Mesenchymal stem cell (in vitro differentiated cells and primary cell): ENCODE measurements around the gene ADISSP.
"Not testable (repeated sequence)": the region's sequence is repeated elsewhere in the genome, so short reads cannot be mapped to it uniquely, and the experiment has no call there.

Experiments
- DNase-seq: peaks from one replicate; pipeline ENCODE4 v3.0.0-alpha.2; 2013
- H2AFZ ChIP-seq: one replicate; pipeline ENCODE4 v1.6.1; 2013; ENCODE audit warnings: low read depth, mild to moderate bottlenecking, control low read depth, inconsistent platforms, low read length, moderate library complexity
- H2AK5ac ChIP-seq: 2 replicates; pipeline ENCODE4 v1.6.1; 2013; ENCODE audit warnings: low read length, moderate library complexity, mild to moderate bottlenecking, inconsistent platforms; ENCODE audit not compliant: severe bottlenecking
- H2BK120ac ChIP-seq: one replicate; pipeline ENCODE4 v1.6.1; 2013; ENCODE audit warnings: low read depth, mild to moderate bottlenecking, inconsistent platforms, low read length, moderate library complexity
- H2BK12ac ChIP-seq, 2 experiments: one replicate each; pipeline ENCODE4 v1.6.1; 2013; ENCODE audit warnings: inconsistent platforms in 2 of 2, low read length in 2 of 2, mild to moderate bottlenecking in 2 of 2, moderate library complexity in 2 of 2, control low read depth in 1 of 2
- H2BK15ac ChIP-seq: one replicate; pipeline ENCODE4 v1.6.1; 2013; ENCODE audit warnings: mild to moderate bottlenecking, low read depth, inconsistent platforms; ENCODE audit not compliant: poor library complexity, severe bottlenecking
- H2BK5ac ChIP-seq: 2 replicates; pipeline ENCODE4 v1.6.1; 2013; ENCODE audit warnings: low read depth, mild to moderate bottlenecking, low read length, control low read depth, inconsistent platforms; ENCODE audit not compliant: poor library complexity, severe bottlenecking
- H3K14ac ChIP-seq, 2 experiments: one replicate each; pipeline ENCODE4 v1.6.1; 2013; ENCODE audit warnings: inconsistent platforms in 2 of 2, low read length in 2 of 2, control low read depth in 1 of 2, mild to moderate bottlenecking in 1 of 2, moderate library complexity in 1 of 2
- H3K18ac ChIP-seq, 2 experiments: one replicate each; pipeline ENCODE4 v1.6.1; 2013; ENCODE audit warnings: inconsistent platforms in 2 of 2, low read length in 2 of 2, control low read depth in 1 of 2, low read depth in 1 of 2, mild to moderate bottlenecking in 1 of 2
- H3K23ac ChIP-seq, 2 experiments: one replicate each; pipeline ENCODE4 v1.6.1; 2013; ENCODE audit warnings: inconsistent platforms in 2 of 2, low read length in 2 of 2, mild to moderate bottlenecking in 2 of 2, moderate library complexity in 2 of 2, control low read depth in 1 of 2
- H3K27ac ChIP-seq: 2 replicates; pipeline ENCODE4 v1.5.1; 2013; ENCODE audit warnings: mild to moderate bottlenecking, moderate library complexity, low read length, control low read depth, inconsistent platforms; ENCODE audit not compliant: poor library complexity, severe bottlenecking
- H3K27me3 ChIP-seq, 2 experiments: 2 replicates each; pipeline versions ENCODE4 v1.6.1 to v1.7.0; 2013; ENCODE audit warnings: low read length in 2 of 2, mild to moderate bottlenecking in 2 of 2, moderate library complexity in 2 of 2, control low read depth in 1 of 2, inconsistent platforms in 1 of 2; ENCODE audit not compliant: control insufficient read depth in 1 of 2, insufficient read depth in 1 of 2
- H3K36me3 ChIP-seq, 2 experiments: 2 replicates each; pipeline versions ENCODE4 v1.6.1 to v1.7.0; 2013; ENCODE audit warnings: low read length in 2 of 2, control low read depth in 1 of 2, inconsistent platforms in 1 of 2, low read depth in 1 of 2, mild to moderate bottlenecking in 1 of 2; ENCODE audit not compliant: insufficient read depth in 2 of 2, control insufficient read depth in 1 of 2
- H3K4ac ChIP-seq, 2 experiments: one replicate each; pipeline ENCODE4 v1.6.1; 2013; ENCODE audit warnings: inconsistent platforms in 2 of 2, low read length in 2 of 2, mild to moderate bottlenecking in 2 of 2, moderate library complexity in 2 of 2, control low read depth in 1 of 2, low read depth in 1 of 2
- H3K4me1 ChIP-seq: 2 replicates; pipeline ENCODE4 v1.6.1; 2013; ENCODE audit warnings: low read depth, low read length, control low read depth; ENCODE audit not compliant: control insufficient read depth, insufficient read depth
- H3K4me2 ChIP-seq: 2 replicates; pipeline ENCODE4 v1.6.1; 2013; ENCODE audit warnings: low read length, mild to moderate bottlenecking, inconsistent platforms; ENCODE audit not compliant: poor library complexity, severe bottlenecking
- H3K4me3 ChIP-seq, 2 experiments: 2 replicates each; pipeline versions ENCODE4 v1.5.1 to v1.7.0; 2013; ENCODE audit warnings: low read length in 2 of 2, mild to moderate bottlenecking in 2 of 2, control low read depth in 1 of 2, low read depth in 1 of 2; ENCODE audit not compliant: insufficient read depth in 1 of 2
- H3K79me1 ChIP-seq: replicated peaks from 2 replicates; pipeline ENCODE4 v1.6.1; 2013; ENCODE audit warnings: mild to moderate bottlenecking, control low read depth, low read length, inconsistent platforms; ENCODE audit not compliant: poor library complexity, severe bottlenecking
- H3K9ac ChIP-seq: 2 replicates; pipeline ENCODE4 v1.7.0; 2013; ENCODE audit warnings: mild to moderate bottlenecking, low read length, moderate library complexity
- H3K9me3 ChIP-seq: 2 replicates; pipeline ENCODE4 v1.7.0; 2013; ENCODE audit warnings: mild to moderate bottlenecking, low read length; ENCODE audit not compliant: control insufficient read depth
- H4K8ac ChIP-seq: one replicate; pipeline ENCODE4 v1.6.1; 2013; ENCODE audit warnings: inconsistent platforms, mild to moderate bottlenecking, low read length, moderate library complexity
- H4K91ac ChIP-seq: one replicate; pipeline ENCODE4 v1.6.1; 2013; ENCODE audit warnings: mild to moderate bottlenecking, low read length, inconsistent platforms
- WGBS: methylation state at CpG from one replicate; pipeline ENCODE4 v1.1.7; 2013; ENCODE audit warnings: mixed read lengths; 5-methylcytosine and 5-hydroxymethylcytosine counted together

Gene ADISSP

GRCh38 chr20:3789201-3789600 is 21.6 kb upstream of the ADISSP start:
- peaks cover 10% of the 10 kb centered on the region for H3K79me1 ChIP-seq
- H3K18ac ChIP-seq, H2AFZ ChIP-seq, H3K4me2 ChIP-seq, H2BK15ac ChIP-seq, H3K4ac ChIP-seq, H3K27me3 ChIP-seq, DNase-seq, H3K23ac ChIP-seq, H2AK5ac ChIP-seq, H3K4me3 ChIP-seq, H4K91ac ChIP-seq, H2BK120ac ChIP-seq, H4K8ac ChIP-seq, H2BK5ac ChIP-seq, H3K27ac ChIP-seq, H3K9ac ChIP-seq, H3K14ac ChIP-seq, H3K9me3 ChIP-seq: not testable (repeated sequence)
- 93% methylated on average over 4 of the region's 4 CpGs for WGBS
- peaks cover 12 to 17% of the 10 kb centered on the region in 2 experiments for H3K36me3 ChIP-seq
- peaks cover 19% of the 10 kb centered on the region for H3K4me1 ChIP-seq
- peak overlapping the region in 1 of 2 experiments; percentile 31 for H2BK12ac ChIP-seq

DNA sequence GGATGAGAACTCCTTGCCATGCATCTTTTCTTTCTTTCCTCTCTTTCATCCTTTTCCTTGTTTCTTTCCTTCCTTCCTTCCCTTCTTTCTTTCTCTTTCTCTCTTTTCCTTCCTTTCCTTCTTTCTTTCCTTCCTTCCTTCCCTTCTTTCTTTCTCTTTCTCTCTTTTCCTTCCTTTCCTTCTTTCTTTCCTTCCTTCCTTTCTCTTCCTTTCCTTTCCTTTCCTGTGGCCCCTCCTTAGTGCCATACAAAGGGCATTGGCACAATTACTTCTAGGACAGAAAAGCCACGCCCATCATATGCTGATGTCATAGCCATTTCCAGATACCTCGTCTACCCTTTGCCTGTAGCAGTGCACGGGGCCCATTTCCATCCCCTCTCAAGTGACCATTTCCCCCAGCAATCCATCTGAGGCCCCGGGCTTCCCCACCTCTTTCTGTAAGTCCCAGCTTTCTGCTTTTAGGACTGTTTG is 21.2 kb upstream of the ADISSP start:
- peaks cover 24% of the 10 kb centered on the region for H3K4me1 ChIP-seq
- no peak overlapping the region for H2AK5ac ChIP-seq
- no peak overlapping the region for H2AFZ ChIP-seq
- 40% methylated on average over 4 of the region's 4 CpGs for WGBS
- H2BK12ac ChIP-seq, result peak overlapping the region in 1 of 2 experiments; percentile 31
- H3K18ac ChIP-seq, result peak overlapping the region in 1 of 2 experiments; percentile 2
- H3K27ac ChIP-seq, result no peak overlapping the region
- H3K4me2 ChIP-seq, result no peak overlapping the region
- no peak overlapping the region for H3K23ac ChIP-seq
- no peak overlapping the region for H3K14ac ChIP-seq
- H4K91ac ChIP-seq, result no peak overlapping the region
- H3K4ac ChIP-seq, result no peak overlapping the region
- H2BK5ac ChIP-seq, result no peak overlapping the region
- H4K8ac ChIP-seq, result no peak overlapping the region
- peak; percentile 22 for DNase-seq
- no peak overlapping the region for H3K9ac ChIP-seq
- H3K27me3 ChIP-seq, result no peaks in the 10 kb centered on the region
- H3K36me3 ChIP-seq, result peaks cover 12 to 20% of the 10 kb centered on the region in 2 experiments
- H3K9me3 ChIP-seq, result no peaks in the 10 kb centered on the region
- no peak overlapping the region for H2BK120ac ChIP-seq
- H2BK15ac ChIP-seq, result no peak overlapping the region
- H3K79me1 ChIP-seq, result peaks cover 11% of the 10 kb centered on the region
- H3K4me3 ChIP-seq, result no peak overlapping the region

GRCh38 chr20:3787324-3788014 is 19.9 kb upstream of the ADISSP start:
- Histone ChIP-seq H3K4ac (peak overlapping the region in 1 of 2 experiments; percentile 21), H2BK120ac (no peak overlapping the region), H3K27me3 (no peaks in the 10 kb centered on the region), H4K91ac (no peak overlapping the region), H3K79me1 (peaks cover 18% of the 10 kb centered on the region), H3K23ac (no peak overlapping the region), H2BK12ac (no peak overlapping the region), H2BK15ac (no peak overlapping the region), H2AFZ (no peak overlapping the region), H3K9ac (peak overlapping the region; percentile 83), H2BK5ac (no peak overlapping the region), H3K27ac (no peak overlapping the region), H3K4me1 (peaks cover 31% of the 10 kb centered on the region), H3K36me3 (peaks cover 23 to 24% of the 10 kb centered on the region in 2 experiments), H3K14ac (no peak overlapping the region), H3K4me2 (no peak overlapping the region), H2AK5ac (no peak overlapping the region), H3K9me3 (no peaks in the 10 kb centered on the region), H3K4me3 (peak overlapping the region in 1 of 2 experiments; percentile 77), H3K18ac (no peak overlapping the region), H4K8ac (no peak overlapping the region)
- DNase-seq, result peak; percentile 40
- 91% methylated on average over 4 of the region's 5 CpGs for WGBS

DNA sequence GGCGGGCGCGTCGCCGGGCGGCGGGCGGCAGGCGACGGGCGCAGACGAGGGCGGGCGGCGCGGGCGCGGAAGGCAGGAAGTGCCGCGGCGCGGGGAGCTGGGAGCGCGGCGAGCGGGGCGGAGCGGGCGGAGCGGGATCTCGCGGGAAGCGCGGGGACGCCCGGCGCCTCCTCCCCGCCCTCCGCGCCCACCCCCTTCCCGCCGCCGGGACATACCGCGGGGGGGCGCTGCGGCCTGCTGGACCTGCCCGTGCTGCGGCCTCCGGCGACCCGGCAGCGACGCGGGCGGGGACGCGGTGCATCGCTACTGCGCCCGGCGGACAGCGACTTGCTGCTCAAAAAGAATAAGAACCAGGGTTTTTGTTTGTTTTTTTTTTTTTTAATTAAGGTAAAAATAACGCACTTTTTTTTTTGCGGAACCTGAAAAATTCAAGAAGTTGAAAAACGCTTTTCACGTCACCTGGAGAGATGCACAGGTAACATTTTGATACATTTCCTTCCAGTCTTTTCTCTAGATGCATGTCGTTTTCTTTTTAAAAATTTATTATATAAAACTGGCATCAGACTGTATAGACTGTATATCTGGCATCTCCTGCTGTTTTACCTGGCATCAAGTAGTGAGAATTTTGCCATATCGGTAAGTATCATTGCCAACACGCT is 19.2 kb upstream of the ADISSP start, which contains the start of gene CENPB:
CENPB (minus strand) TSS at position 76 of the 659 bp plus-strand sequence. CDS start 257 bp downstream, outside the sequence.
- H2AK5ac ChIP-seq, result peak within 1 kb of the TSS; percentile 44
- H2BK5ac ChIP-seq, result no peak within 1 kb of the TSS
- H3K9ac ChIP-seq, result peak within 1 kb of the TSS; percentile 87
- H2BK120ac ChIP-seq, result peak within 1 kb of the TSS; percentile 94
- H2BK15ac ChIP-seq, result no peak within 1 kb of the TSS
- peak within 1 kb of the TSS; percentile 81 for H3K4me2 ChIP-seq
- peak within 1 kb of the TSS; percentile 64 to 86 for H3K4ac ChIP-seq
- H2BK12ac ChIP-seq, result peak within 1 kb of the TSS in 1 of 2 experiments; percentile 61
- peaks cover 31% of the 10 kb centered on the region for H3K4me1 ChIP-seq
- H3K27ac ChIP-seq, result no peak within 1 kb of the TSS
- H4K8ac ChIP-seq, result no peak within 1 kb of the TSS
- peak within 1 kb of the TSS; percentile 10 to 93 for H3K18ac ChIP-seq
- H3K27me3 ChIP-seq, result no peaks in the 10 kb centered on the region
- H4K91ac ChIP-seq, result peak within 1 kb of the TSS; percentile 18
- H3K23ac ChIP-seq, result peak within 1 kb of the TSS in 1 of 2 experiments; percentile 61
- H3K79me1 ChIP-seq, result peaks cover 18% of the 10 kb centered on the region
- H3K14ac ChIP-seq, result peak within 1 kb of the TSS in 1 of 2 experiments; percentile 85
- H3K9me3 ChIP-seq, result no peaks in the 10 kb centered on the region
- H3K4me3 ChIP-seq, result peak within 1 kb of the TSS; percentile 56 to 88
- DNase-seq, result peak; percentile 84
- peaks cover 23 to 26% of the 10 kb centered on the region in 2 experiments for H3K36me3 ChIP-seq
- WGBS, result 50% methylated on average over 2 of the region's 70 CpGs
- H2AFZ ChIP-seq, result peak within 1 kb of the TSS; percentile 77
